ENCODE results near the gene INSM1. TPM values are rescaled to one million over a fixed set of nuclear protein-coding genes. Genes with fewer than 3 reads are reported as not detected.
A peak's percentile ranks its signal among the peaks of the same experiment; 100 is the strongest.

INSM1 gene
- total and polyA plus RNA-seq, 2 donors (not counting 3 experiments of a cell fraction or from before 2014, with no cell fraction given) = not detected

- H3K4me3 ChIP-seq (replicated peaks in 1 of 3; ENCODE audit: insufficient read depth in 1 of 3, low read depth in 1 of 3, low read length in 3 of 3) = no peak overlapping the region
- H3K9me3 ChIP-seq (replicated peaks; ENCODE audit: control insufficient read depth, insufficient read depth, low read length) = no peaks in the 10 kb centered on the region
- no peaks in the 10 kb centered on the region for H3K4me1 ChIP-seq (ENCODE audit: control insufficient read depth, extremely low read depth, insufficient read depth, low read length)
- H3K79me2 ChIP-seq (ENCODE audit: control insufficient read depth, insufficient read depth, low read length) = no peaks in the 10 kb centered on the region
- H2AFZ ChIP-seq (ENCODE audit: low read depth, low read length) = no peak overlapping the region
- no peak for TF ChIP-seq FOS (IDR thresholded peaks at IDR 0.05; ENCODE audit: borderline replicate concordance, insufficient read depth, low read length)
- TF ChIP-seq JUN (IDR thresholded peaks at IDR 0.05; ENCODE audit: borderline replicate concordance, insufficient read depth, insufficient read length, low read depth) = no peak
- TF ChIP-seq, protein P1, sequence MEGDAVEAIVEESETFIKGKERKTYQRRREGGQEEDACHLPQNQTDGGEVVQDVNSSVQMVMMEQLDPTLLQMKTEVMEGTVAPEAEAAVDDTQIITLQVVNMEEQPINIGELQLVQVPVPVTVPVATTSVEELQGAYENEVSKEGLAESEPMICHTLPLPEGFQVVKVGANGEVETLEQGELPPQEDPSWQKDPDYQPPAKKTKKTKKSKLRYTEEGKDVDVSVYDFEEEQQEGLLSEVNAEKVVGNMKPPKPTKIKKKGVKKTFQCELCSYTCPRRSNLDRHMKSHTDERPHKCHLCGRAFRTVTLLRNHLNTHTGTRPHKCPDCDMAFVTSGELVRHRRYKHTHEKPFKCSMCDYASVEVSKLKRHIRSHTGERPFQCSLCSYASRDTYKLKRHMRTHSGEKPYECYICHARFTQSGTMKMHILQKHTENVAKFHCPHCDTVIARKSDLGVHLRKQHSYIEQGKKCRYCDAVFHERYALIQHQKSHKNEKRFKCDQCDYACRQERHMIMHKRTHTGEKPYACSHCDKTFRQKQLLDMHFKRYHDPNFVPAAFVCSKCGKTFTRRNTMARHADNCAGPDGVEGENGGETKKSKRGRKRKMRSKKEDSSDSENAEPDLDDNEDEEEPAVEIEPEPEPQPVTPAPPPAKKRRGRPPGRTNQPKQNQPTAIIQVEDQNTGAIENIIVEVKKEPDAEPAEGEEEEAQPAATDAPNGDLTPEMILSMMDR (IDR thresholded peaks at IDR 0.05; ENCODE audit: extremely low read depth in 1 of 2, insufficient read depth in 1 of 2, low read depth in 1 of 2, low read length in 2 of 2) = no peak
- no peak for TF ChIP-seq MYC (IDR thresholded peaks at IDR 0.05; ENCODE audit: low read depth, low read length)
- TF ChIP-seq EZH2 (IDR thresholded peaks at IDR 0.05; ENCODE audit: borderline replicate concordance, low read depth, low read length, severe bottlenecking) = peak; percentile 99
- no peak for TF ChIP-seq POLR2AphosphoS5 (IDR thresholded peaks at IDR 0.05; ENCODE audit: insufficient read depth, low read depth, low read length)
- TF ChIP-seq POLR2A (IDR thresholded peaks at IDR 0.05; ENCODE audit: low read depth, low read length) = no peak
- no peak for TF ChIP-seq GATA2 (IDR thresholded peaks at IDR 0.05; ENCODE audit: insufficient read depth, insufficient read length, low read depth, low read length)
- TF ChIP-seq, protein P2, sequence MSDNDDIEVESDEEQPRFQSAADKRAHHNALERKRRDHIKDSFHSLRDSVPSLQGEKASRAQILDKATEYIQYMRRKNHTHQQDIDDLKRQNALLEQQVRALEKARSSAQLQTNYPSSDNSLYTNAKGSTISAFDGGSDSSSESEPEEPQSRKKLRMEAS (IDR thresholded peaks at IDR 0.05; ENCODE audit: insufficient read depth, insufficient read length) = no peak
- H3K9ac ChIP-seq (replicated peaks; ENCODE audit: extremely low read depth, insufficient read depth, low read length) = no peak overlapping the region
- FAIRE-seq (no peak), DNase-seq (ENCODE audit: low read depth, low spot score) (no peak)
- intact Hi-C loops (cut with micrococcal nuclease) = loop anchor here (5.0 to 10.0 kb wide), 3 partner anchors 51 to 461 kb away; no protein-coding TSS in a partner anchor
- CTCF ChIA-PET = no interaction called here
- BruUV-seq (replicated peaks) = no TSS peak
- no peaks in the 10 kb centered on the region for H4K20me1 ChIP-seq (replicated peaks; ENCODE audit: control insufficient read depth, extremely low read depth, insufficient read depth, low read length)
- POLR2A ChIA-PET = no interaction called here
- H3K36me3 ChIP-seq (ENCODE audit: control insufficient read depth in 2 of 2, extremely low read depth in 1 of 2, insufficient read depth in 2 of 2, low read length in 2 of 2) = no peaks in the 10 kb centered on the region
- H3K27ac ChIP-seq (ENCODE audit: insufficient read depth, low read depth, low read length) = no peak overlapping the region
- no peaks in the 10 kb centered on the region for H3K9me1 ChIP-seq (replicated peaks; ENCODE audit: control insufficient read depth, extremely low read depth, insufficient read depth, low read length)
- dilution Hi-C loops (cut with MboI; ENCODE audit: extremely low pct_ligation_motif_present, low sequenced_read_pairs) = no loop called here
- no peak overlapping the region for H3K4me2 ChIP-seq (ENCODE audit: insufficient read depth, low read length)
- H3K27me3 ChIP-seq (ENCODE audit: control insufficient read depth in 2 of 2, insufficient read depth in 2 of 2, low read length in 2 of 2) = peaks cover 58 to 81% of the 10 kb centered on the region in 2 experiments
Observed at GRCh38 chr20:20363799-20364592, 3.9 kb upstream of the INSM1 start.

Measured in endothelial cell of umbilical vein (primary cell).